Mesenchymal stem cell (in vitro differentiated cells and primary cell): ENCODE results near the gene GPR137B.

Source experiments
- DNase-seq: peaks from one replicate; pipeline ENCODE4 v3.0.0-alpha.2; 2013
- H2AFZ ChIP-seq: one replicate; pipeline ENCODE4 v1.6.1; 2013; ENCODE audit warnings: low read depth, mild to moderate bottlenecking, control low read depth, inconsistent platforms, low read length, moderate library complexity
- H2AK5ac ChIP-seq: 2 replicates; pipeline ENCODE4 v1.6.1; 2013; ENCODE audit warnings: low read length, moderate library complexity, mild to moderate bottlenecking, inconsistent platforms; ENCODE audit not compliant: severe bottlenecking
- H2BK120ac ChIP-seq: one replicate; pipeline ENCODE4 v1.6.1; 2013; ENCODE audit warnings: low read depth, mild to moderate bottlenecking, inconsistent platforms, low read length, moderate library complexity
- H2BK12ac ChIP-seq, 2 experiments: one replicate each; pipeline ENCODE4 v1.6.1; 2013; ENCODE audit warnings: inconsistent platforms in 2 of 2, low read length in 2 of 2, mild to moderate bottlenecking in 2 of 2, moderate library complexity in 2 of 2, control low read depth in 1 of 2
- H2BK15ac ChIP-seq: one replicate; pipeline ENCODE4 v1.6.1; 2013; ENCODE audit warnings: mild to moderate bottlenecking, low read depth, inconsistent platforms; ENCODE audit not compliant: poor library complexity, severe bottlenecking
- H2BK5ac ChIP-seq: 2 replicates; pipeline ENCODE4 v1.6.1; 2013; ENCODE audit warnings: low read depth, mild to moderate bottlenecking, low read length, control low read depth, inconsistent platforms; ENCODE audit not compliant: poor library complexity, severe bottlenecking
- H3K14ac ChIP-seq, 2 experiments: one replicate each; pipeline ENCODE4 v1.6.1; 2013; ENCODE audit warnings: inconsistent platforms in 2 of 2, low read length in 2 of 2, control low read depth in 1 of 2, mild to moderate bottlenecking in 1 of 2, moderate library complexity in 1 of 2
- H3K18ac ChIP-seq, 2 experiments: one replicate each; pipeline ENCODE4 v1.6.1; 2013; ENCODE audit warnings: inconsistent platforms in 2 of 2, low read length in 2 of 2, control low read depth in 1 of 2, low read depth in 1 of 2, mild to moderate bottlenecking in 1 of 2
- H3K23ac ChIP-seq, 2 experiments: one replicate each; pipeline ENCODE4 v1.6.1; 2013; ENCODE audit warnings: inconsistent platforms in 2 of 2, low read length in 2 of 2, mild to moderate bottlenecking in 2 of 2, moderate library complexity in 2 of 2, control low read depth in 1 of 2
- H3K27ac ChIP-seq: 2 replicates; pipeline ENCODE4 v1.5.1; 2013; ENCODE audit warnings: mild to moderate bottlenecking, moderate library complexity, low read length, control low read depth, inconsistent platforms; ENCODE audit not compliant: poor library complexity, severe bottlenecking
- H3K27me3 ChIP-seq, 2 experiments: 2 replicates each; pipeline versions ENCODE4 v1.6.1 to v1.7.0; 2013; ENCODE audit warnings: low read length in 2 of 2, mild to moderate bottlenecking in 2 of 2, moderate library complexity in 2 of 2, control low read depth in 1 of 2, inconsistent platforms in 1 of 2; ENCODE audit not compliant: control insufficient read depth in 1 of 2, insufficient read depth in 1 of 2
- H3K36me3 ChIP-seq, 2 experiments: 2 replicates each; pipeline versions ENCODE4 v1.6.1 to v1.7.0; 2013; ENCODE audit warnings: low read length in 2 of 2, control low read depth in 1 of 2, inconsistent platforms in 1 of 2, low read depth in 1 of 2, mild to moderate bottlenecking in 1 of 2; ENCODE audit not compliant: insufficient read depth in 2 of 2, control insufficient read depth in 1 of 2
- H3K4ac ChIP-seq, 2 experiments: one replicate each; pipeline ENCODE4 v1.6.1; 2013; ENCODE audit warnings: inconsistent platforms in 2 of 2, low read length in 2 of 2, mild to moderate bottlenecking in 2 of 2, moderate library complexity in 2 of 2, control low read depth in 1 of 2, low read depth in 1 of 2
- H3K4me1 ChIP-seq: 2 replicates; pipeline ENCODE4 v1.6.1; 2013; ENCODE audit warnings: low read depth, low read length, control low read depth; ENCODE audit not compliant: control insufficient read depth, insufficient read depth
- H3K4me2 ChIP-seq: 2 replicates; pipeline ENCODE4 v1.6.1; 2013; ENCODE audit warnings: low read length, mild to moderate bottlenecking, inconsistent platforms; ENCODE audit not compliant: poor library complexity, severe bottlenecking
- H3K4me3 ChIP-seq, 2 experiments: 2 replicates each; pipeline versions ENCODE4 v1.5.1 to v1.7.0; 2013; ENCODE audit warnings: low read length in 2 of 2, mild to moderate bottlenecking in 2 of 2, control low read depth in 1 of 2, low read depth in 1 of 2; ENCODE audit not compliant: insufficient read depth in 1 of 2
- H3K79me1 ChIP-seq: replicated peaks from 2 replicates; pipeline ENCODE4 v1.6.1; 2013; ENCODE audit warnings: mild to moderate bottlenecking, control low read depth, low read length, inconsistent platforms; ENCODE audit not compliant: poor library complexity, severe bottlenecking
- H3K9ac ChIP-seq: 2 replicates; pipeline ENCODE4 v1.7.0; 2013; ENCODE audit warnings: mild to moderate bottlenecking, low read length, moderate library complexity
- H3K9me3 ChIP-seq: 2 replicates; pipeline ENCODE4 v1.7.0; 2013; ENCODE audit warnings: mild to moderate bottlenecking, low read length; ENCODE audit not compliant: control insufficient read depth
- H4K8ac ChIP-seq: one replicate; pipeline ENCODE4 v1.6.1; 2013; ENCODE audit warnings: inconsistent platforms, mild to moderate bottlenecking, low read length, moderate library complexity
- H4K91ac ChIP-seq: one replicate; pipeline ENCODE4 v1.6.1; 2013; ENCODE audit warnings: mild to moderate bottlenecking, low read length, inconsistent platforms
- WGBS: methylation state at CpG from one replicate; pipeline ENCODE4 v1.1.7; 2013; ENCODE audit warnings: mixed read lengths; 5-methylcytosine and 5-hydroxymethylcytosine counted together

The GPR137B gene

GRCh38 chr1:236167154-236167553 lies 24.8 kb downstream of the GPR137B start:
- no peak overlapping the region for H4K8ac ChIP-seq
- H4K91ac ChIP-seq: no peak overlapping the region
- 86% methylated on average over 6 of the region's 7 CpGs for WGBS

GRCh38 chr1:236167578-236167977 lies 25.2 kb downstream of the GPR137B start:
- Histone ChIP-seq H2BK12ac (no peak overlapping the region), H3K27ac (no peak overlapping the region), H3K4me2 (no peak overlapping the region), H2BK15ac (no peak overlapping the region), H2AFZ (no peak overlapping the region), H2BK5ac (no peak overlapping the region), H2AK5ac (no peak overlapping the region), H3K79me1 (peaks cover 41% of the 10 kb centered on the region), H3K9me3 (peaks cover 6% of the 10 kb centered on the region), H3K4me3 (no peak overlapping the region), H3K14ac (no peak overlapping the region), H2BK120ac (no peak overlapping the region), H3K23ac (no peak overlapping the region), H3K18ac (no peak overlapping the region), H3K36me3 (peaks cover 5 to 20% of the 10 kb centered on the region in 2 experiments), H3K4me1 (peaks cover 14% of the 10 kb centered on the region), H4K91ac (no peak overlapping the region), H3K27me3 (no peaks in the 10 kb centered on the region), H3K4ac (no peak overlapping the region), H3K9ac (no peak overlapping the region), H4K8ac (no peak overlapping the region)
- no peak for DNase-seq
- WGBS: 89% methylated on average over 4 of the region's 4 CpGs

More at GRCh38 chr1:236167154-236167553, 24.8 kb downstream of the GPR137B start:
- Histone ChIP-seq H3K18ac (no peak overlapping the region), H3K27ac (no peak overlapping the region), H2BK15ac (no peak overlapping the region), H2AK5ac (no peak overlapping the region), H2BK12ac (no peak overlapping the region), H3K4me2 (no peak overlapping the region), H3K27me3 (no peaks in the 10 kb centered on the region), H3K23ac (no peak overlapping the region), H3K4ac (no peak overlapping the region), H3K9me3 (peaks cover 8% of the 10 kb centered on the region), H2BK5ac (no peak overlapping the region), H3K4me3 (no peak overlapping the region), H3K36me3 (peaks cover 5 to 20% of the 10 kb centered on the region in 2 experiments), H3K9ac (no peak overlapping the region), H3K79me1 (peaks cover 43% of the 10 kb centered on the region), H3K4me1 (peaks cover 14% of the 10 kb centered on the region), H3K14ac (no peak overlapping the region), H2BK120ac (no peak overlapping the region), H2AFZ (no peak overlapping the region)
- no peak for DNase-seq

- peak; percentile 51 for DNase-seq
- Histone ChIP-seq H2BK15ac (no peak overlapping the region), H2BK5ac (no peak overlapping the region), H3K4ac (no peak overlapping the region), H3K36me3 (peaks cover 2 to 18% of the 10 kb centered on the region in 2 experiments), H2BK120ac (no peak overlapping the region), H3K23ac (no peak overlapping the region), H3K4me2 (no peak overlapping the region), H3K27ac (peak overlapping the region; percentile 58), H3K79me1 (peaks cover 37% of the 10 kb centered on the region), H3K18ac (no peak overlapping the region), H2AFZ (no peak overlapping the region), H3K9me3 (peaks cover 2% of the 10 kb centered on the region), H3K4me3 (no peak overlapping the region), H3K4me1 (peaks cover 11% of the 10 kb centered on the region), H2BK12ac (no peak overlapping the region), H3K9ac (no peak overlapping the region), H2AK5ac (no peak overlapping the region), H3K27me3 (no peaks in the 10 kb centered on the region), H4K91ac (no peak overlapping the region), H3K14ac (no peak overlapping the region), H4K8ac (no peak overlapping the region)
- 81% methylated on average over 9 of the region's 10 CpGs for WGBS
Measured at GRCh38 chr1:236168716-236169429, 26.5 kb downstream of the GPR137B start.

GRCh38 chr1:236172041-236172579 lies 29.8 kb downstream of the GPR137B start:
- Histone ChIP-seq H2AK5ac (no peak overlapping the region), H3K27ac (no peak overlapping the region), H2BK120ac (no peak overlapping the region), H3K9ac (no peak overlapping the region), H4K91ac (no peak overlapping the region), H3K4me2 (no peak overlapping the region), H3K4me3 (no peak overlapping the region), H2BK15ac (no peak overlapping the region), H3K4me1 (peaks cover 26% of the 10 kb centered on the region), H3K4ac (no peak overlapping the region), H3K36me3 (peaks cover 5 to 9% of the 10 kb centered on the region in 2 experiments), H2BK5ac (no peak overlapping the region), H3K18ac (no peak overlapping the region), H2BK12ac (no peak overlapping the region), H4K8ac (no peak overlapping the region), H3K23ac (no peak overlapping the region), H3K79me1 (peaks cover 28% of the 10 kb centered on the region), H3K27me3 (no peaks in the 10 kb centered on the region), H3K14ac (no peak overlapping the region), H2AFZ (no peak overlapping the region), H3K9me3 (no peaks in the 10 kb centered on the region)
- no peak for DNase-seq
